HepG2 (cell line): ENCODE data around the gene TSC22D2. TPM values are rescaled to one million over a fixed set of nuclear protein-coding genes. Genes with fewer than 3 reads are reported as not detected.
A peak's percentile ranks its signal among the peaks of the same experiment; 100 is the strongest.

Experiments used
- ATAC-seq: fragments of 200-7000 bp; cut with Tn5 transposase; 3 replicates; pipeline ENCODE4 v1.9.1; 2020; ENCODE audit warnings: mild to moderate bottlenecking, moderate library complexity
- BruUV-seq: library from RNA; stranded (reverse); fragments of 400-500 nt; replicated peaks from 2 replicates; lab custom pipeline; 2021; lab: Mats Ljungman, UMichigan
- CTCF ChIA-PET: fragments of 300-600 bp; formaldehyde crosslinking; extraction: SDS; loops from one replicate; lab custom pipeline; 2021; ENCODE audit warnings: low total read pairs, inconsistent platforms, low intra/inter-chr PET ratio; lab: Yijun Ruan, JAX
- POLR2A ChIA-PET: fragments of 350-600 bp; sonication (Branson Sonifier 250); formaldehyde crosslinking; loops from one replicate; lab custom pipeline; 2020; ENCODE audit warnings: antibody characterized with exemption, inconsistent platforms; lab: Yijun Ruan, JAX
- DNase-seq: peaks from one replicate; pipeline ENCODE4 v3.0.0-alpha.2; 2015; ENCODE audit warnings: low spot score
- FAIRE-seq: peaks from 3 replicates; lab custom pipeline; 2011; peaks lifted over from hg19 to GRCh38; lab: Jason Lieb, UNC
- H2AFZ ChIP-seq: one replicate; pipeline ENCODE4 v1.6.1; 2011; ENCODE audit warnings: low read length, inconsistent platforms
- H3K27ac ChIP-seq: fragments of 300-600 bp; 3 replicates; pipeline ENCODE4 v1.8.0; 2011; ENCODE audit warnings: mixed run types, mild to moderate bottlenecking, mixed read lengths, low read length, inconsistent platforms; ENCODE audit not compliant: insufficient read depth; ENCODE audit errors: extremely low read length
- H3K27me3 ChIP-seq, 2 experiments: fragments of 200-600 bp in 1 of 2; 2 replicates in 1 of 2; 3 replicates in 1 of 2; pipeline versions ENCODE4 v1.6.0 to v1.8.0; 2011; ENCODE audit warnings: low read length in 2 of 2, mild to moderate bottlenecking in 2 of 2, moderate library complexity in 2 of 2, inconsistent platforms in 1 of 2; ENCODE audit not compliant: insufficient read depth in 2 of 2, control insufficient read depth in 1 of 2
- H3K36me3 ChIP-seq, 2 experiments: fragments of 200-600 bp in 1 of 2; replicated peaks in 1 of 2; 2 replicates in 1 of 2; 3 replicates in 1 of 2; pipeline versions ENCODE4 v1.5.1 to v1.8.0; 2011; ENCODE audit warnings: low read length in 2 of 2, inconsistent platforms in 1 of 2; ENCODE audit not compliant: insufficient read depth in 2 of 2, control insufficient read depth in 1 of 2
- H3K4me1 ChIP-seq: 2 replicates; pipeline ENCODE4 v1.5.1; 2012; ENCODE audit warnings: low read length, inconsistent platforms; ENCODE audit not compliant: insufficient read depth
- H3K4me2 ChIP-seq: 2 replicates; pipeline ENCODE4 v1.6.0; 2011; ENCODE audit warnings: low read depth, low read length, inconsistent platforms
- H3K4me3 ChIP-seq, 3 experiments: fragments of 200-600 bp in 1 of 3; sonication (generic), shearing (Covaris generic) in 1 of 3; replicated peaks in 1 of 3; 2 replicates each; pipeline ENCODE4 v1.5.1; 2011 to 2016; ENCODE audit warnings: low read length in 3 of 3, inconsistent platforms in 2 of 3, low read depth in 2 of 3, mild to moderate bottlenecking in 2 of 3, control low read depth in 1 of 3, mixed read lengths in 1 of 3; ENCODE audit not compliant: insufficient read depth in 1 of 3
- H3K79me2 ChIP-seq: one replicate; pipeline ENCODE4 v1.6.1; 2011; ENCODE audit warnings: low read length, inconsistent platforms; ENCODE audit not compliant: insufficient read depth
- H3K9ac ChIP-seq: 2 replicates; pipeline ENCODE4 v1.6.0; 2011; ENCODE audit warnings: mild to moderate bottlenecking, low read depth, low read length, inconsistent platforms; ENCODE audit not compliant: insufficient read depth
- H3K9me3 ChIP-seq: 2 replicates; pipeline ENCODE4 v1.5.1; 2012; ENCODE audit warnings: mild to moderate bottlenecking, low read length
- H4K20me1 ChIP-seq: 2 replicates; pipeline ENCODE4 v1.6.0; 2011; ENCODE audit warnings: inconsistent platforms, mild to moderate bottlenecking, low read length, moderate library complexity; ENCODE audit not compliant: insufficient read depth
- HOXA5 ChIP-seq: sonication (generic); formaldehyde crosslinking; IDR thresholded peaks from 2 replicates; pipeline ENCODE4 v1.4.0; 2020; ENCODE audit warnings: missing genetic modification reagents
- ISX ChIP-seq: sonication (generic); formaldehyde crosslinking; conservative IDR thresholded peaks from 2 replicates; pipeline ENCODE4 v1.5.0; 2020; ENCODE audit warnings: missing genetic modification reagents
- KDM5A ChIP-seq: fragments of 200-600 bp; sonication (generic); IDR thresholded peaks from 2 replicates; pipeline ENCODE4 v1.7.0; 2018; ENCODE audit warnings: antibody characterized with exemption, mild to moderate bottlenecking, low read length, borderline replicate concordance
- ZNF652 ChIP-seq: IDR thresholded peaks from 2 replicates; pipeline ENCODE4 v1.6.1; 2016; ENCODE audit warnings: low read depth, borderline replicate concordance
- ZSCAN9 ChIP-seq: IDR thresholded peaks from 2 replicates; pipeline ENCODE4 v1.6.1; 2016; ENCODE audit warnings: borderline replicate concordance
- WGBS: methylation state at CpG from one replicate; pipeline ENCODE4 v1.1.6; 2017; ENCODE audit warnings: low lambda C conversion rate; 5-methylcytosine and 5-hydroxymethylcytosine counted together
- in situ Hi-C: cut with HindIII; loops from 2 replicates; pipeline ENCODE4 v1.10.0; 2017; ENCODE audit warnings: low pct_unique_long_range_greater_than_20kb; ENCODE audit not compliant: extremely low pct_ligation_motif_present
- intact Hi-C: fragments of 100-400 bp; cut with micrococcal nuclease; formaldehyde crosslinking; loops from one replicate; pipeline ENCODE4 v1.10.0; 2022; ENCODE audit not compliant: unreplicated experiment
- polyA plus RNA-seq, 8 experiments: library from polyadenylated mRNA; depleted of rRNA in 3 of 8; stranded (reverse) in 7 of 8; unstranded in 1 of 8; fragments of >200 nt; fragmentation: Illumina TruSeq in 4 of 8; extraction: Trizol in 4 of 8; gene quantifications; 2 replicates each; pipeline versions ENCODE4 v1.2.1 to v1.2.3, GENCODE V29; 2011 to 2016; ENCODE audit warnings: low read depth in 4 of 8, missing spikeins in 1 of 8, mixed read lengths in 1 of 8; ENCODE audit not compliant: insufficient read depth in 1 of 8
- total RNA-seq, 5 experiments: library from RNA; depleted of rRNA; stranded (reverse); fragments of >200 nt; fragmentation: Illumina TruSeq; extraction: Trizol; gene quantifications; 2 replicates each; pipeline ENCODE4 v1.2.3, GENCODE V29; 2016; ENCODE audit warnings: low read depth in 1 of 5
- TF ChIP-seq, protein P1 (sequence below): sonication (generic); formaldehyde crosslinking; IDR thresholded peaks from 2 replicates; pipeline ENCODE4 v1.8.1; 2023; ENCODE audit warnings: mild to moderate bottlenecking, missing genetic modification reagents
- TF ChIP-seq, protein P2 (sequence below): sonication (generic); formaldehyde crosslinking; IDR thresholded peaks from 2 replicates; pipeline ENCODE4 v1.4.0; 2020; ENCODE audit warnings: missing genetic modification reagents

Gene TSC22D2
- total and polyA plus RNA-seq, 2 of the 13 experiments (the other 11 are each of a cell fraction or from before 2014, with no cell fraction given): 4.6 to 8.2 TPM

DNA sequence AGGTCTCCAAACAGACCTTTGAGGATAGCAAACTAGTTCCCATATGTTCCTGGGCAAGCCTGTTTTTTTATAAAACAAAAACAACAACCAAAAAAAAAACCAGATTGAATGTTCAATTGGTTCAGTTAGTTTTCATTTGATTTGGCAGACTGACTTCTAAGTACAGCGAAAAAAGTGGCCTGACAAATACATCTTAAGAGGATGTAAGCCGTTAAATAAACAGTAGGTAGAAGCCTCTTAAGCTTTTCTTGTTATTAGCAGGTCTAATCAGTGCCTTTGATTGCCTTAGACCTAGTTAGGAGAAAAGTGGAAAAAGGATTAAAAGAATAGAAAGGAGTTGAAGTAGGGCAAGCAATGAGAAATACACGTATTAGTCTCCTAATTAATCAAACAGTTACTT is 13.2 kb downstream of the TSC22D2 start (continued):
- TF ChIP-seq, protein P1, sequence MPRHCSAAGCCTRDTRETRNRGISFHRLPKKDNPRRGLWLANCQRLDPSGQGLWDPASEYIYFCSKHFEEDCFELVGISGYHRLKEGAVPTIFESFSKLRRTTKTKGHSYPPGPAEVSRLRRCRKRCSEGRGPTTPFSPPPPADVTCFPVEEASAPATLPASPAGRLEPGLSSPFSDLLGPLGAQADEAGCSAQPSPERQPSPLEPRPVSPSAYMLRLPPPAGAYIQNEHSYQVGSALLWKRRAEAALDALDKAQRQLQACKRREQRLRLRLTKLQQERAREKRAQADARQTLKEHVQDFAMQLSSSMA (CRISPR knock-in tag): no peak

DNA sequence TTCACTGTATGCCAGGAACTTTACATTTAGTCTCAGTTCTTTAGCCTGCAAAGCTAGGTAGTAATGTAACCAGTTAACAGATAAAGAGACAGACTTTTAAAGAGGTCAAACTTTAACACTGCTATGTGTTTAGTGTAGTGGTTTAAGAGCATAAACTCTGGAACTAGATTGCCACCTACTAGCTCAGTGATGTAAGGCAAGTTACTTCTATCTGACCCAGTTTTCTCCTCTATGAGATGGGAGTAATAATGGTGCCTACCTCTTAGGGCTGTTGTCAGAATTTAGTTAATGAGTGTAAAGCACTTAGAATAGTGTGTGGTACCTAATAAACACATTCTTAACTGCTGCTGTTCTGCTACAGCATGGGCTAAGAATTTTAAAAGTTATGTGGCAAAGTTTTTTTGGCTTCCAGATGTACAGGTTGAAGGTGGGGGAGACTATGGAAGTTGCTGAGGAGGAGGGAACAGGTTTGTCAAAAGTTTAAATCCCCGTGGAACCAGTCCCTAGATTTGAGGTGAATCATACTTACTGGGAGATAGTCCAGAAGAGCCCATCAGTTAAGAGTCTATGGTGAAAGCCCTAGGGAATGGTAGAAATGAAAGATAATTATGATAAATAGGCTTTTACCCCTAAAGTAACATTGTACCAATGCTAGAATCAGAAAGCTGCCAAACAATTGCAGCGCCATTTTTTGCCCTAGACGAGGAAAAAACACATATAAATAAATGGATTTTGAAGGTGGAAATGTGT is 13.9 kb downstream of the TSC22D2 start:
- H3K27ac ChIP-seq: no peak overlapping the region
- H3K4me1 ChIP-seq: peaks cover 15% of the 10 kb centered on the region; the same call in 1 of the 2 replicates
- no peak overlapping the region for H3K9ac ChIP-seq
- H3K9me3 ChIP-seq: no peaks in the 10 kb centered on the region
- ChIA-PET POLR2A (no interaction called here), CTCF (no interaction called here)
- H4K20me1 ChIP-seq: peaks cover 5% of the 10 kb centered on the region; the same call in 1 of the 2 replicates
- H2AFZ ChIP-seq: no peak overlapping the region
- in situ Hi-C loops: no loop called here
- H3K4me2 ChIP-seq: no peak overlapping the region
- peak; percentile 37 for ATAC-seq
- H3K4me3 ChIP-seq: no peak overlapping the region
- no peaks in the 10 kb centered on the region; a peak in 1 of 5 replicates for H3K36me3 ChIP-seq
- TF ChIP-seq, protein P2, sequence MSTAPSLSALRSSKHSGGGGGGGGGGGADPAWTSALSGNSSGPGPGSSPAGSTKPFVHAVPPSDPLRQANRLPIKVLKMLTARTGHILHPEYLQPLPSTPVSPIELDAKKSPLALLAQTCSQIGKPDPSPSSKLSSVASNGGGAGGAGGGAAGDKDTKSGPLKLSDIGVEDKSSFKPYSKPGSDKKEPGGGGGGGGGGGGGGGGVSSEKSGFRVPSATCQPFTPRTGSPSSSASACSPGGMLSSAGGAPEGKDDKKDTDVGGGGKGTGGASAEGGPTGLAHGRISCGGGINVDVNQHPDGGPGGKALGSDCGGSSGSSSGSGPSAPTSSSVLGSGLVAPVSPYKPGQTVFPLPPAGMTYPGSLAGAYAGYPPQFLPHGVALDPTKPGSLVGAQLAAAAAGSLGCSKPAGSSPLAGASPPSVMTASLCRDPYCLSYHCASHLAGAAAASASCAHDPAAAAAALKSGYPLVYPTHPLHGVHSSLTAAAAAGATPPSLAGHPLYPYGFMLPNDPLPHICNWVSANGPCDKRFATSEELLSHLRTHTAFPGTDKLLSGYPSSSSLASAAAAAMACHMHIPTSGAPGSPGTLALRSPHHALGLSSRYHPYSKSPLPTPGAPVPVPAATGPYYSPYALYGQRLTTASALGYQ: no peak
- no peak for TF ChIP-seq ZSCAN9 (CRISPR knock-in tag)
- TF ChIP-seq HOXA5 (CRISPR knock-in tag): no peak
- no peak for TF ChIP-seq ISX
- no peak for TF ChIP-seq ZNF652 (CRISPR knock-in tag)
- TF ChIP-seq KDM5A: no peak
- intact Hi-C loops: no loop called here
- WGBS: 91% methylated on average over 3 of the region's 3 CpGs
- no TSS peak for BruUV-seq
- FAIRE-seq: no peak
- no peaks in the 10 kb centered on the region for H3K27me3 ChIP-seq
- no peak for DNase-seq
- peaks cover 61% of the 10 kb centered on the region for H3K79me2 ChIP-seq
